K562 (cell line): ENCODE results near the gene DCAF5. TPM values are rescaled to one million over a fixed set of nuclear protein-coding genes. Genes with fewer than 3 reads are reported as not detected.

ENCODE experiments used
- ATAC-seq: fragments of 200-7000 bp; cut with Tn5 transposase; 3 replicates; pipeline ENCODE4 v1.9.1; 2020; ENCODE audit warnings: moderate library complexity
- BruUV-seq: library from RNA; stranded (reverse); fragments of 400-500 nt; replicated peaks from 2 replicates; lab custom pipeline; 2021; lab: Mats Ljungman, UMichigan
- CTCF ChIA-PET: fragments of 300-600 bp; formaldehyde crosslinking; extraction: SDS; loops from one replicate; lab custom pipeline; 2021; ENCODE audit warnings: low intra/inter-chr PET ratio; lab: Yijun Ruan, JAX
- POLR2A ChIA-PET: fragments of 300-600, 350-650 bp; sonication (Branson Sonifier 250); formaldehyde crosslinking; extraction: SDS; loops from one replicate; lab custom pipeline; 2021; ENCODE audit warnings: antibody characterized with exemption, inconsistent platforms; lab: Yijun Ruan, JAX
- DNase-seq, 4 experiments: peaks; one replicate each; pipeline versions ENCODE4 v3.0.0 to v3.0.0-alpha.2; 2011 to 2018; ENCODE audit warnings: low spot score in 3 of 4, mixed read lengths in 3 of 4; ENCODE audit errors: extremely low read depth in 1 of 4
- FAIRE-seq: peaks from 2 replicates; lab custom pipeline; 2011; peaks lifted over from hg19 to GRCh38; lab: Jason Lieb, UNC
- H2AFZ ChIP-seq: 2 replicates; pipeline ENCODE4 v1.6.0; 2011; ENCODE audit warnings: low read depth, low read length, control low read depth, inconsistent platforms
- H3K27ac ChIP-seq: fragments of 200-600 bp; 3 replicates; pipeline ENCODE4 v1.8.0; 2011; ENCODE audit warnings: low read depth, mild to moderate bottlenecking, control low read depth, inconsistent platforms, low read length, moderate library complexity, mixed read lengths; ENCODE audit errors: extremely low read depth
- H3K27me3 ChIP-seq, 2 experiments: fragments of 300-600 bp in 1 of 2; 2 replicates in 1 of 2; 3 replicates in 1 of 2; pipeline versions ENCODE4 v1.6.0 to v1.8.0; 2011; ENCODE audit warnings: inconsistent platforms in 2 of 2, low read length in 2 of 2, mild to moderate bottlenecking in 1 of 2, mixed read lengths in 1 of 2, moderate library complexity in 1 of 2; ENCODE audit not compliant: control insufficient read depth in 2 of 2, insufficient read depth in 2 of 2
- H3K36me3 ChIP-seq: fragments of 300-600 bp; 3 replicates; pipeline ENCODE4 v1.8.0; 2011; ENCODE audit warnings: mild to moderate bottlenecking, low read length, inconsistent platforms; ENCODE audit not compliant: control insufficient read depth, insufficient read depth
- H3K4me1 ChIP-seq, 2 experiments: fragments of 200-600 bp in 1 of 2; replicated peaks in 1 of 2; 2 replicates in 1 of 2; 3 replicates in 1 of 2; pipeline versions ENCODE4 v1.5.1 to v1.8.0; 2011; ENCODE audit warnings: inconsistent platforms in 2 of 2, low read length in 2 of 2, mild to moderate bottlenecking in 1 of 2, mixed read lengths in 1 of 2, moderate library complexity in 1 of 2; ENCODE audit not compliant: control insufficient read depth in 2 of 2, insufficient read depth in 2 of 2
- H3K4me2 ChIP-seq: 2 replicates; pipeline ENCODE4 v1.6.1; 2011; ENCODE audit warnings: low read length, control low read depth, inconsistent platforms, mixed read lengths; ENCODE audit not compliant: insufficient read depth
- H3K4me3 ChIP-seq: fragments of 200-600 bp; sonication (generic), shearing (Covaris generic); 2 replicates; pipeline ENCODE4 v1.5.1; 2016; ENCODE audit warnings: control low read depth, inconsistent platforms
- H3K79me2 ChIP-seq: fragments of 200-600 bp; 3 replicates; pipeline ENCODE4 v1.8.0; 2011; ENCODE audit warnings: low read length, inconsistent platforms; ENCODE audit not compliant: control insufficient read depth, insufficient read depth
- H3K9ac ChIP-seq, 2 experiments: 2 replicates each; pipeline versions ENCODE4 v1.6.0 to v1.6.1; 2011; ENCODE audit warnings: low read depth in 2 of 2, low read length in 2 of 2, control low read depth in 1 of 2, inconsistent platforms in 1 of 2, mild to moderate bottlenecking in 1 of 2, mixed read lengths in 1 of 2; ENCODE audit not compliant: insufficient read depth in 1 of 2
- H3K9me1 ChIP-seq: one replicate; pipeline ENCODE4 v1.6.0; 2011; ENCODE audit warnings: inconsistent platforms, mild to moderate bottlenecking, low read length, moderate library complexity; ENCODE audit not compliant: control insufficient read depth, insufficient read depth
- H3K9me3 ChIP-seq: replicated peaks from 2 replicates; pipeline ENCODE4 v1.5.1; 2011; ENCODE audit warnings: low read depth, low read length, inconsistent platforms; ENCODE audit not compliant: control insufficient read depth, insufficient read depth
- H4K20me1 ChIP-seq: replicated peaks from 2 replicates; pipeline ENCODE4 v1.6.1; 2011; ENCODE audit warnings: low read length, inconsistent platforms, mixed read lengths; ENCODE audit not compliant: control insufficient read depth, insufficient read depth
- DNMT1 ChIP-seq: fragments of 450-650 bp; IDR thresholded peaks from 2 replicates; pipeline ENCODE4 v1.6.1; 2016; ENCODE audit warnings: antibody characterized with exemption, mild to moderate bottlenecking
- MCM2 ChIP-seq: fragments of 450-650 bp; IDR thresholded peaks from 2 replicates; pipeline ENCODE4 v1.6.1; 2017; ENCODE audit warnings: low read depth, mild to moderate bottlenecking
- RBM17 ChIP-seq: fragments of 200-400 bp; formaldehyde crosslinking; IDR thresholded peaks from 2 replicates; pipeline ENCODE4 v1.6.1; 2017; ENCODE audit warnings: low read depth, mild to moderate bottlenecking, low read length, borderline replicate concordance
- WHSC1 ChIP-seq: IDR thresholded peaks from one replicate; pipeline ENCODE4 v1.6.1; 2012; ENCODE audit warnings: low read length, control low read depth, inconsistent platforms
- YY1 ChIP-seq, 3 experiments: IDR thresholded peaks; 2 replicates each; pipeline ENCODE4 v1.6.1; 2011; ENCODE audit warnings: low read length in 2 of 3, mild to moderate bottlenecking in 2 of 3, moderate library complexity in 2 of 3, borderline replicate concordance in 1 of 3, control low read depth in 1 of 3, low read depth in 1 of 3; ENCODE audit not compliant: insufficient read depth in 3 of 3, insufficient replicate concordance in 2 of 3, control insufficient read depth in 1 of 3, insufficient read length in 1 of 3; ENCODE audit errors: extremely low read depth in 1 of 3
- ZEB2 ChIP-seq: fragments of 450-650 bp; IDR thresholded peaks from 2 replicates; pipeline ENCODE4 v1.6.1; 2016
- WGBS: fragments of 100-300 bp; shearing (Covaris generic); methylation state at CpG from one replicate; pipeline ENCODE4 v1.1.6; 2016; ENCODE audit warnings: low coverage, mixed read lengths; ENCODE audit not compliant: insufficient coverage; ENCODE audit errors: missing lambda C conversion rate; 5-methylcytosine and 5-hydroxymethylcytosine counted together
- in situ Hi-C: fragments of 300-500 bp; cut with MboI; formaldehyde crosslinking; loops from 4 replicates; pipeline ENCODE4 v1.15.0; 2018; ENCODE audit warnings: inconsistent platforms, mixed read lengths
- intact Hi-C: fragments of 100-400 bp; cut with micrococcal nuclease; formaldehyde crosslinking; loops from 2 replicates; pipeline ENCODE4 v1.14.2; 2022
- polyA plus RNA-seq, 8 experiments: library from polyadenylated mRNA; depleted of rRNA in 4 of 8; stranded (reverse) in 5 of 8; unstranded in 3 of 8; fragments of >200 nt; fragmentation: Nextera tagmentation in 2 of 8; fragmentation: Illumina TruSeq in 1 of 8; extraction: Ambion mirVana in 2 of 8; extraction: Trizol in 1 of 8; gene quantifications; 2 replicates each; pipeline versions ENCODE4 v1.2.1 to v1.2.3, GENCODE V29; 2011 to 2014; ENCODE audit warnings: inconsistent platforms in 1 of 8, missing spikeins in 1 of 8
- total RNA-seq, 7 experiments: library from RNA; depleted of rRNA in 6 of 7; stranded (reverse); fragments of >200 nt in 6 of 7; fragmentation: Illumina TruSeq in 2 of 7; extraction: Trizol in 2 of 7; gene quantifications; 2 replicates each; pipeline versions ENCODE4 v1.2.1 to v1.2.3, GENCODE V29; 2011 to 2021; ENCODE audit warnings: low replicate concordance in 1 of 7

Gene DCAF5
- total and polyA plus RNA-seq, 9 of the 15 experiments (the other 6 are each of a cell fraction or from before 2014, with no cell fraction given): 5.6 to 24.1 (median 12.7) TPM

DNA sequence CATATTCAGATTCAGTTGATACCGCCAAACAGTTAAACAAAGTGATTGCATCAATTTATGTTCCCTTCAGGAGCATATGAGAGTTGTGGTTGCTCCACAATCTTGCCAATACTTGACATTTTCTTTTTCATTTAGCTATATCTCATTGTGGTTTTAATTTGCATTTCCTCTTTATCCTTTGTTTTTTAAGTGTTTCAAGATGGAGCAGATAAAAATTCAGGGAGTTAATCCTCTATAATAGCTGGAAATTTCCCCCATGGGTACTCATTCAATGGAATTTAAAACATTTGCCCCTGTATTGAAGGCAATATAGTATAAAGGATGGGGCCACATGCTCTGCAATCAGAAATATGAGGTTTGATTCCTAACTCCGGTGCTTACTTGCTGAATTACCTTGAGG is 37.3 kb upstream of the DCAF5 start:
- no peak for DNase-seq
- no TSS peak for BruUV-seq
- no peaks in the 10 kb centered on the region for H4K20me1 ChIP-seq
- no peak overlapping the region for H3K27ac ChIP-seq
- no peaks in the 10 kb centered on the region for H3K27me3 ChIP-seq
- no peak for FAIRE-seq
- no peak overlapping the region; the same call in 1 of the 2 replicates for H2AFZ ChIP-seq
- H3K4me2 ChIP-seq: no peak overlapping the region
- no peaks in the 10 kb centered on the region for H3K36me3 ChIP-seq
- 51% methylated on average over 2 of the region's 2 CpGs for WGBS
- H3K9me3 ChIP-seq: no peaks in the 10 kb centered on the region
- H3K79me2 ChIP-seq: peaks cover 5% of the 10 kb centered on the region
- CTCF ChIA-PET: no interaction called here
- H3K4me1 ChIP-seq: peaks cover 0 to 5% of the 10 kb centered on the region in 2 experiments; a peak in 2 of 5 replicates
- POLR2A ChIA-PET: interaction anchor here (1.1 kb wide), 1 partner anchor 12 kb away, joined by 3 read pairs; no protein-coding TSS in a partner anchor
- intact Hi-C loops (loop anchor here (5.0 kb wide), 1 partner anchor 38 kb away; the partner anchor contains the start of gene DCAF5), in situ Hi-C loops (no loop called here)
- H3K4me3 ChIP-seq: no peak overlapping the region
- H3K9ac ChIP-seq: no peak overlapping the region
- no peaks in the 10 kb centered on the region for H3K9me1 ChIP-seq
- no peak for ATAC-seq
- TF ChIP-seq YY1 (IDR thresholded peaks at IDR 0.05; ENCODE audit: borderline replicate concordance in 1 of 3, control insufficient read depth in 1 of 3, extremely low read depth in 1 of 3, insufficient read depth in 3 of 3, insufficient read length in 1 of 3, insufficient replicate concordance in 2 of 3, low read depth in 1 of 3, low read length in 2 of 3) (no peak), RBM17 (no peak)

DNA sequence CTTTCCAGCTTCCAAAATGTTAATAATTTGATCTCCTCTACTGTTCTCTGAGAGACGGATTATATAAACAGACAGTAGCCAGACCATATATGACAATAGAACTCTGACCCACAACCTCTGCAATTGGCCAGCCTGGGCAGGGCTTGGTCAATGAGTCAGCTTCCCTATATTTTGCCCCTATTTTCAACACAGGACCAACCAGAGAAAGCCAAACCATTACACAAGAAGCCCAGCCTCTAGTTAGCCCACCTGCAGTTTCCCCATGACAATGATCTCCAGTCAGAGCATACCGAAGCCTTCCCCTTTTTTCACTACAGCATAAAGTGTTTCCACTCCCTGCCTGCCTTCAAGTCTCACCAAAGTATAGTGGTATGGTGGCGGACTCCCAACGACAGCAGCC is 30.8 kb upstream of the DCAF5 start:
- POLR2A ChIA-PET: interaction anchor here (0.6 kb wide), 1 partner anchor 583 kb away, joined by 3 read pairs; no protein-coding TSS in a partner anchor

More for the DNA sequence above, 30.8 kb upstream of the DCAF5 start:
- FAIRE-seq: no peak
- H3K4me2 ChIP-seq: no peak overlapping the region
- H3K36me3 ChIP-seq: no peaks in the 10 kb centered on the region
- WGBS: 31% methylated on average over 4 of the region's 4 CpGs
- no peak overlapping the region for H2AFZ ChIP-seq
- no peaks in the 10 kb centered on the region for H4K20me1 ChIP-seq
- no peaks in the 10 kb centered on the region for H3K9me1 ChIP-seq
- no peaks in the 10 kb centered on the region for H3K79me2 ChIP-seq
- in situ Hi-C loops (no loop called here), intact Hi-C loops (no loop called here)
- no TSS peak for BruUV-seq
- H3K4me3 ChIP-seq: no peak overlapping the region
- TF ChIP-seq ZEB2 (no peak), MCM2 (no peak), DNMT1 (no peak), WHSC1 (no peak)
- H3K9me3 ChIP-seq: no peaks in the 10 kb centered on the region
- H3K27me3 ChIP-seq: no peaks in the 10 kb centered on the region
- CTCF ChIA-PET: no interaction called here
- H3K27ac ChIP-seq: no peak overlapping the region
- no peak for ATAC-seq
- H3K4me1 ChIP-seq: no peaks in the 10 kb centered on the region
- no peak overlapping the region for H3K9ac ChIP-seq
- DNase-seq: no peak
